H1 (cell line): Measurements from ENCODE around the gene WDR43. TPM values are rescaled to one million over a fixed set of nuclear protein-coding genes. Genes with fewer than 3 reads are reported as not detected.
A peak's percentile ranks its signal among the peaks of the same experiment; 100 is the strongest.

ENCODE experiments used
- CTCF ChIA-PET: fragments of 300-600 bp; sonication (Branson Sonifier 250); formaldehyde crosslinking; loops from one replicate; lab custom pipeline; 2021; ENCODE audit not compliant: partially characterized antibody; lab: Charles Lee
- POLR2A ChIA-PET: fragments of 300-600 bp; sonication (Branson Sonifier 250); formaldehyde crosslinking; loops from one replicate; lab custom pipeline; 2021; ENCODE audit warnings: inconsistent platforms; ENCODE audit not compliant: partially characterized antibody; lab: Charles Lee
- DNase-seq, 2 experiments: peaks; one replicate each; pipeline versions ENCODE4 v3.0.0 to v3.0.0-alpha.2; 2010 to 2022; ENCODE audit warnings: low spot score in 2 of 2, low read depth in 1 of 2, mixed read lengths in 1 of 2
- FAIRE-seq: peaks from 2 replicates; lab custom pipeline; 2011; peaks lifted over from hg19 to GRCh38; lab: Jason Lieb, UNC
- H2AFZ ChIP-seq: 2 replicates; pipeline ENCODE4 v1.8.1; 2012; ENCODE audit warnings: low read length, inconsistent platforms
- H2AK5ac ChIP-seq: 2 replicates; pipeline ENCODE4 v1.6.1; 2013; ENCODE audit warnings: low read depth, low read length
- H2BK120ac ChIP-seq: replicated peaks from 2 replicates; pipeline ENCODE3; 2013; ENCODE audit warnings: low read depth, low read length, inconsistent platforms
- H2BK12ac ChIP-seq: 2 replicates; pipeline ENCODE4 v1.6.1; 2013; ENCODE audit warnings: low read depth, low read length
- H2BK15ac ChIP-seq: 2 replicates; pipeline ENCODE4 v1.6.1; 2013; ENCODE audit warnings: low read length
- H2BK20ac ChIP-seq: 2 replicates; pipeline ENCODE4 v1.6.1; 2013; ENCODE audit warnings: low read length
- H2BK5ac ChIP-seq: 2 replicates; pipeline ENCODE4 v1.6.1; 2013; ENCODE audit warnings: low read depth, low read length
- H3K14ac ChIP-seq: 2 replicates; pipeline ENCODE4 v1.6.1; 2013; ENCODE audit warnings: inconsistent platforms; ENCODE audit not compliant: insufficient read length
- H3K18ac ChIP-seq: 2 replicates; pipeline ENCODE4 v1.6.1; 2013; ENCODE audit warnings: low read length; ENCODE audit errors: extremely low read depth
- H3K23ac ChIP-seq: 2 replicates; pipeline ENCODE4 v1.6.1; 2013; ENCODE audit warnings: inconsistent platforms; ENCODE audit not compliant: insufficient read length
- H3K23me2 ChIP-seq: 2 replicates; pipeline ENCODE4 v1.6.1; 2013; ENCODE audit warnings: low read depth, low read length
- H3K27ac ChIP-seq: 2 replicates; pipeline ENCODE4 v1.6.1; 2011; ENCODE audit warnings: low read depth, low read length, inconsistent platforms
- H3K27me3 ChIP-seq, 4 experiments: replicated peaks in 1 of 4; 1 replicate in 1 of 4; 2 replicates in 3 of 4; pipeline versions ENCODE4 v1.6.1 to v1.8.1; 2011 to 2013; ENCODE audit warnings: low read length in 3 of 4, mild to moderate bottlenecking in 3 of 4, inconsistent platforms in 2 of 4, mixed read lengths in 2 of 4, moderate library complexity in 1 of 4; ENCODE audit not compliant: control insufficient read depth in 3 of 4, insufficient read depth in 3 of 4; ENCODE audit errors: extremely low read depth in 1 of 4
- H3K36me3 ChIP-seq, 4 experiments: 2 replicates each; pipeline versions ENCODE4 v1.6.1 to v1.8.1; 2011 to 2013; ENCODE audit warnings: mild to moderate bottlenecking in 4 of 4, low read length in 3 of 4, moderate library complexity in 2 of 4, control low read depth in 1 of 4, inconsistent platforms in 1 of 4; ENCODE audit not compliant: insufficient read depth in 4 of 4, control insufficient read depth in 2 of 4
- H3K4ac ChIP-seq: replicated peaks from 2 replicates; pipeline ENCODE3; 2013; ENCODE audit warnings: low read length, low read depth, mixed read lengths, inconsistent platforms; ENCODE audit not compliant: insufficient read length
- H3K4me1 ChIP-seq, 4 experiments: replicated peaks in 1 of 4; 1 replicate in 1 of 4; 2 replicates in 3 of 4; pipeline versions ENCODE4 v1.6.1 to v1.8.1; 2011 to 2013; ENCODE audit warnings: low read length in 3 of 4, inconsistent platforms in 2 of 4, mixed read lengths in 1 of 4; ENCODE audit not compliant: insufficient read depth in 4 of 4, control insufficient read depth in 3 of 4
- H3K4me2 ChIP-seq, 2 experiments: 2 replicates each; pipeline versions ENCODE4 v1.6.1 to v1.8.1; 2011 to 2013; ENCODE audit warnings: low read depth in 2 of 2, low read length in 2 of 2, control low read depth in 1 of 2, inconsistent platforms in 1 of 2, mild to moderate bottlenecking in 1 of 2; ENCODE audit not compliant: insufficient read depth in 1 of 2
- H3K4me3 ChIP-seq, 4 experiments: fragments of 200-600, 300-600 bp in 1 of 4; sonication (generic), shearing (Covaris generic), sonication (Bioruptor Twin) in 1 of 4; 2 replicates each; pipeline versions ENCODE4 v1.5.1 to v1.8.1; 2011 to 2016; ENCODE audit warnings: low read length in 4 of 4, low read depth in 3 of 4, control low read depth in 2 of 4, inconsistent platforms in 2 of 4, mild to moderate bottlenecking in 2 of 4, mixed read lengths in 1 of 4, moderate library complexity in 1 of 4; ENCODE audit not compliant: insufficient read depth in 2 of 4; ENCODE audit errors: extremely low read depth in 1 of 4
- H3K56ac ChIP-seq: replicated peaks from 2 replicates; pipeline ENCODE3; 2013; ENCODE audit warnings: low read depth, mild to moderate bottlenecking, mixed read lengths, low read length, inconsistent platforms; ENCODE audit not compliant: insufficient read length
- H3K79me1 ChIP-seq: 2 replicates; pipeline ENCODE4 v1.6.1; 2013; ENCODE audit warnings: low read depth, low read length, control low read depth
- H3K79me2 ChIP-seq, 2 experiments: 2 replicates each; pipeline versions ENCODE4 v1.6.1 to v1.8.1; 2012 to 2013; ENCODE audit warnings: low read length in 2 of 2, mild to moderate bottlenecking in 2 of 2, inconsistent platforms in 1 of 2; ENCODE audit not compliant: insufficient read depth in 2 of 2, control insufficient read depth in 1 of 2
- H3K9ac ChIP-seq, 4 experiments: replicated peaks in 1 of 4; 1 replicate in 1 of 4; 2 replicates in 3 of 4; pipeline versions ENCODE4 v1.6.1 to v1.8.1; 2011 to 2013; ENCODE audit warnings: low read depth in 3 of 4, low read length in 3 of 4, control low read depth in 2 of 4, mild to moderate bottlenecking in 2 of 4, moderate library complexity in 2 of 4, inconsistent platforms in 1 of 4; ENCODE audit errors: extremely low read depth in 1 of 4
- H3K9me3 ChIP-seq, 2 experiments: 2 replicates each; pipeline versions ENCODE4 v1.6.1 to v1.8.1; 2012 to 2013; ENCODE audit warnings: mild to moderate bottlenecking in 2 of 2, moderate library complexity in 2 of 2, control low read depth in 1 of 2, inconsistent platforms in 1 of 2, low read depth in 1 of 2, low read length in 1 of 2, mixed read lengths in 1 of 2; ENCODE audit not compliant: insufficient read depth in 2 of 2
- H4K20me1 ChIP-seq, 2 experiments: replicated peaks in 1 of 2; 2 replicates each; pipeline versions ENCODE3 to v1.8.1; 2011 to 2013; ENCODE audit warnings: inconsistent platforms in 2 of 2, low read length in 2 of 2, mild to moderate bottlenecking in 1 of 2; ENCODE audit not compliant: insufficient read depth in 2 of 2, control insufficient read depth in 1 of 2
- H4K5ac ChIP-seq: 2 replicates; pipeline ENCODE4 v1.6.1; 2013; ENCODE audit warnings: low read length, low read depth, mixed read lengths, inconsistent platforms; ENCODE audit not compliant: insufficient read length
- H4K8ac ChIP-seq: 2 replicates; pipeline ENCODE4 v1.8.0; 2013; ENCODE audit warnings: mild to moderate bottlenecking, moderate library complexity, low read length, inconsistent platforms; ENCODE audit not compliant: insufficient read depth; ENCODE audit errors: extremely low read depth
- H4K91ac ChIP-seq: replicated peaks from 2 replicates; pipeline ENCODE3; 2013; ENCODE audit warnings: low read length, mixed read lengths, inconsistent platforms; ENCODE audit not compliant: insufficient read length
- KDM4A ChIP-seq: IDR thresholded peaks from one replicate; pipeline ENCODE4 v1.7.1; 2012; ENCODE audit warnings: low read depth, mild to moderate bottlenecking, moderate library complexity, low read length, inconsistent platforms; ENCODE audit not compliant: severe bottlenecking
- KDM5A ChIP-seq: fragments of 200-600 bp; IDR thresholded peaks from 2 replicates; pipeline ENCODE4 v1.7.1; 2012; ENCODE audit warnings: mild to moderate bottlenecking, low read length, inconsistent platforms, mixed read lengths
- MAFK ChIP-seq: IDR thresholded peaks from 2 replicates; pipeline ENCODE4 v1.6.1; 2012; ENCODE audit warnings: low read depth, mild to moderate bottlenecking, improper control_type of control experiment, low read length
- POLR2A ChIP-seq, 2 experiments: IDR thresholded peaks; 1 replicate in 1 of 2; 2 replicates in 1 of 2; pipeline ENCODE4 v1.6.1; 2011; ENCODE audit warnings: low read depth in 2 of 2, low read length in 2 of 2, mild to moderate bottlenecking in 2 of 2; ENCODE audit errors: control extremely low read depth in 1 of 2
- RAD21 ChIP-seq, 2 experiments: IDR thresholded peaks in 1 of 2; conservative IDR thresholded peaks in 1 of 2; 2 replicates each; pipeline ENCODE4 v1.6.1; 2011; ENCODE audit warnings: low read depth in 2 of 2, low read length in 2 of 2, improper control_type of control experiment in 1 of 2, inconsistent platforms in 1 of 2, mild to moderate bottlenecking in 1 of 2, moderate library complexity in 1 of 2
- WGBS, 2 experiments: shearing (Covaris generic) in 1 of 2; methylation state at CpG; one replicate each; pipeline versions ENCODE4 v1.1.6 to v1.1.7; 2013 to 2015; ENCODE audit warnings: low lambda C conversion rate in 2 of 2, mixed read lengths in 2 of 2, inconsistent platforms in 1 of 2, low coverage in 1 of 2, missing lambda C conversion rate in 1 of 2; ENCODE audit not compliant: insufficient replicate concordance in 2 of 2, insufficient coverage in 1 of 2, insufficient read length in 1 of 2; ENCODE audit errors: extremely low coverage in 1 of 2, missing lambda C conversion rate in 1 of 2; 5-methylcytosine and 5-hydroxymethylcytosine counted together
- polyA plus RNA-seq, 7 experiments: library from polyadenylated mRNA; depleted of rRNA in 3 of 7; stranded (reverse) in 5 of 7; unstranded in 2 of 7; fragments of >200 nt in 5 of 7; fragments of 200-250 nt in 2 of 7; gene quantifications; 1 replicate in 5 of 7; 2 replicates in 1 of 7; 4 replicates in 1 of 7; pipeline versions ENCODE4 v1.2.1 to v1.2.3, GENCODE V29; 2011 to 2013; ENCODE audit warnings: missing spikeins in 2 of 7, mixed read lengths in 2 of 7
- total RNA-seq: library from RNA; stranded (reverse); fragmentation: NEBNext Ultra II Directional; extraction: Animal tissue kit (Norgen Biotek cat#: 25700); gene quantifications from 2 replicates; pipeline ENCODE4 v1.2.1, GENCODE V29; 2021

WDR43 gene
- total and polyA plus RNA-seq, 2 of the 8 experiments (the other 6 are each of a cell fraction or from before 2014, with no cell fraction given) = 57.8 to 142 TPM

GRCh38 chr2:28904295-28904694 lies 9.8 kb downstream of the WDR43 start:
- Histone ChIP-seq H3K36me3 (peaks cover 14 to 77% (median 42%) of the 10 kb centered on the region in 4 experiments), H2AK5ac (no peak overlapping the region), H2AFZ (no peak overlapping the region), H3K23ac (no peak overlapping the region), H2BK15ac (no peak overlapping the region), H4K20me1 (peaks cover 24 to 32% of the 10 kb centered on the region in 2 experiments), H4K5ac (no peak overlapping the region), H3K79me2 (peaks cover 47 to 99% of the 10 kb centered on the region in 2 experiments), H3K79me1 (peaks cover 7% of the 10 kb centered on the region; the same call in 1 of the 2 replicates), H3K4me1 (no peaks in the 10 kb centered on the region), H2BK20ac (no peak overlapping the region), H2BK12ac (no peak overlapping the region), H3K4ac (no peak overlapping the region), H2BK120ac (no peak overlapping the region), H2BK5ac (no peak overlapping the region), H3K27me3 (no peaks in the 10 kb centered on the region), H3K4me2 (no peak overlapping the region), H3K9me3 (no peaks in the 10 kb centered on the region), H3K27ac (no peak overlapping the region), H3K4me3 (no peak overlapping the region), H4K91ac (no peak overlapping the region), H3K14ac (no peak overlapping the region), H3K9ac (no peak overlapping the region)
- no peak for DNase-seq
- WGBS, 2 experiments = 97% methylated on average over 2 of the region's 2 CpGs; no CpG with 5 or more reads in 1 of the 2 experiments
- ChIA-PET CTCF (interaction anchor here (1.3 kb wide), 1 partner anchor 48 kb away, joined by 4 read pairs; no protein-coding TSS in a partner anchor), POLR2A (interaction anchor here (0.9 to 3.3 kb wide), 3 partner anchors 8 to 10 kb away, joined by 3 to 14 read pairs (median 5); partner anchors contain the start of gene WDR43)
- no peak for FAIRE-seq
- TF ChIP-seq KDM5A (no peak), RAD21 (IDR thresholded peaks at IDR 0.05 in 1 of 2, conservative IDR thresholded peaks at IDR 0.05 in 1 of 2; ENCODE audit: low read depth in 2 of 2, low read length in 2 of 2) (no peak), POLR2A (IDR thresholded peaks at IDR 0.05; ENCODE audit: control extremely low read depth in 1 of 2, low read depth in 2 of 2, low read length in 2 of 2) (0 out of 3 replicates have a peak, but pooled peaks of 1 of the 2 experiments have one; percentile 27), MAFK (no peak), KDM4A (no peak)
- TF ChIP-seq, all 59 proteins: peak for 1
- no peak overlapping the region for H3K18ac ChIP-seq
- H4K8ac ChIP-seq = no peak overlapping the region
- H3K23me2 ChIP-seq = no peaks in the 10 kb centered on the region
- no peak overlapping the region for H3K56ac ChIP-seq
